Medulla oblongata (tissue), 1 donor: Measurements from ENCODE around the gene CFAP74.

Experiments
- DNase-seq: peaks from one replicate; pipeline ENCODE4 v3.0.0-alpha.2; 2015; ENCODE audit errors: extremely low spot score

Gene CFAP74

GRCh38 chr1:2021550-2021949 lies 18.0 kb upstream of the CFAP74 start:
- DNase-seq, result no peak

- DNase-seq, result no peak
Measured at GRCh38 chr1:2020310-2020655, 16.7 kb upstream of the CFAP74 start.

GRCh38 chr1:2019571-2020309 lies 16.2 kb upstream of the CFAP74 start:
- no peak for DNase-seq

- DNase-seq, result no peak
Measured at GRCh38 chr1:2019172-2019543, 15.6 kb upstream of the CFAP74 start, which contains the start of gene GABRD. TSS of gene GABRD (plus strand) at chr1:2019345. CDS start at chr1:2019424, 79 bp downstream.

- DNase-seq, result no peak
Measured at GRCh38 chr1:2018217-2019171, 14.9 kb upstream of the CFAP74 start.

- DNase-seq, result peak; percentile 39
Measured at GRCh38 chr1:2016123-2016522, 12.5 kb upstream of the CFAP74 start.

GRCh38 chr1:2014741-2015735 lies 11.5 kb upstream of the CFAP74 start:
- DNase-seq, result peak; percentile 11

- no peak for DNase-seq
Measured at GRCh38 chr1:2014181-2014580, 10.6 kb upstream of the CFAP74 start.

- no peak for DNase-seq
Measured at GRCh38 chr1:2009101-2010053, 5.8 kb upstream of the CFAP74 start.

- DNase-seq, result no peak
Measured at GRCh38 chr1:2004856-2005255, 1.3 kb upstream of the CFAP74 start.

GRCh38 chr1:2001773-2002411 lies 1.7 kb downstream of the CFAP74 start:
- no peak for DNase-seq

- DNase-seq, result no peak
Measured at GRCh38 chr1:2000850-2001249, 2.7 kb downstream of the CFAP74 start.

GRCh38 chr1:2000432-2000831 lies 3.2 kb downstream of the CFAP74 start:
- no peak for DNase-seq

- DNase-seq, result no peak
Measured at GRCh38 chr1:1997576-1997975, 6.0 kb downstream of the CFAP74 start.

- peak; percentile 58 for DNase-seq
Measured at GRCh38 chr1:1996207-1996651, 7.4 kb downstream of the CFAP74 start.

GRCh38 chr1:1994536-1994935 lies 9.1 kb downstream of the CFAP74 start:
- no peak for DNase-seq

- no peak for DNase-seq
Measured at GRCh38 chr1:1990222-1990621, 13.4 kb downstream of the CFAP74 start.

GRCh38 chr1:1989789-1990188 lies 13.8 kb downstream of the CFAP74 start:
- no peak for DNase-seq

- no peak for DNase-seq
Measured at GRCh38 chr1:1989102-1989542, 14.5 kb downstream of the CFAP74 start.
